SU-DHL-6 (cell line): ENCODE data around the gene MAST4.

Source experiments
- H2AFZ ChIP-seq: fragments of 200-600 bp; sonication (generic); 2 replicates; pipeline ENCODE4 v1.6.1; 2014; ENCODE audit warnings: low read depth, mild to moderate bottlenecking, moderate library complexity, mixed read lengths, antibody characterized with exemption, low read length; ENCODE audit not compliant: severe bottlenecking
- H3F3A ChIP-seq: fragments of 200-600 bp; shearing (Covaris generic); 2 replicates; pipeline ENCODE4 v1.6.0; 2016; ENCODE audit warnings: antibody characterized with exemption, mild to moderate bottlenecking; ENCODE audit not compliant: insufficient read depth
- H3K27ac ChIP-seq: fragments of 200-600 bp; sonication (generic); 2 replicates; pipeline ENCODE4 v1.5.1; 2016; ENCODE audit warnings: low read depth, mild to moderate bottlenecking, low read length, moderate library complexity, mixed read lengths
- H3K27me3 ChIP-seq: fragments of 200-600 bp; sonication (generic), shearing (Covaris generic); 2 replicates; pipeline ENCODE4 v1.6.0; 2014; ENCODE audit warnings: mild to moderate bottlenecking, low read length
- H3K36me3 ChIP-seq: fragments of 200-600 bp; sonication (generic); 2 replicates; pipeline ENCODE4 v1.6.1; 2014; ENCODE audit warnings: mild to moderate bottlenecking, low read length, mixed read lengths
- H3K4me2 ChIP-seq: fragments of 300-600, 200-600 bp; shearing (Covaris generic), sonication (generic); 2 replicates; pipeline ENCODE4 v1.6.0; 2014; ENCODE audit warnings: low read length, low read depth, mild to moderate bottlenecking; ENCODE audit not compliant: poor library complexity, severe bottlenecking
- H3K4me3 ChIP-seq: fragments of 200-600 bp; sonication (generic); 2 replicates; pipeline ENCODE4 v1.5.1; 2014; ENCODE audit warnings: antibody characterized with exemption, low read length, mild to moderate bottlenecking, mixed read lengths; ENCODE audit not compliant: insufficient read depth, poor library complexity, severe bottlenecking
- H3K79me2 ChIP-seq: fragments of 200-600 bp; sonication (generic); 2 replicates; pipeline ENCODE4 v1.6.1; 2014; ENCODE audit warnings: mild to moderate bottlenecking, low read length, moderate library complexity; ENCODE audit not compliant: insufficient read depth
- H3K9ac ChIP-seq: fragments of 200-600 bp; sonication (generic); 2 replicates; pipeline ENCODE4 v1.7.0; 2014; ENCODE audit warnings: mild to moderate bottlenecking, low read length
- H3K9me2 ChIP-seq: fragments of 200-600 bp; sonication (generic); replicated peaks from 2 replicates; pipeline ENCODE4 v1.6.1; 2014; ENCODE audit warnings: low read length; ENCODE audit not compliant: insufficient read depth
- H3K9me3 ChIP-seq: fragments of 200-600 bp; sonication (generic); 2 replicates; pipeline ENCODE4 v1.6.1; 2014; ENCODE audit warnings: low read length, mixed read lengths; ENCODE audit not compliant: insufficient read depth
- H4K20me1 ChIP-seq: fragments of 200-600 bp; sonication (generic); 2 replicates; pipeline ENCODE4 v1.6.1; 2014; ENCODE audit warnings: low read depth, mild to moderate bottlenecking, antibody characterized with exemption, low read length, moderate library complexity, mixed read lengths
- CTCF ChIP-seq: fragments of 200-600 bp; sonication (generic); IDR thresholded peaks from one replicate; pipeline ENCODE4 v1.5.1; 2017; ENCODE audit warnings: antibody characterized with exemption, mild to moderate bottlenecking, low read length, moderate library complexity; ENCODE audit not compliant: insufficient read depth, poor library complexity, severe bottlenecking
- EZH2phosphoT487 ChIP-seq: fragments of 200-600 bp; sonication (generic), shearing (Covaris generic); conservative IDR thresholded peaks from 2 replicates; pipeline ENCODE4 v1.6.1; 2018; ENCODE audit warnings: mild to moderate bottlenecking, antibody characterized with exemption, low read length, moderate library complexity, mixed read lengths

MAST4 gene

DNA sequence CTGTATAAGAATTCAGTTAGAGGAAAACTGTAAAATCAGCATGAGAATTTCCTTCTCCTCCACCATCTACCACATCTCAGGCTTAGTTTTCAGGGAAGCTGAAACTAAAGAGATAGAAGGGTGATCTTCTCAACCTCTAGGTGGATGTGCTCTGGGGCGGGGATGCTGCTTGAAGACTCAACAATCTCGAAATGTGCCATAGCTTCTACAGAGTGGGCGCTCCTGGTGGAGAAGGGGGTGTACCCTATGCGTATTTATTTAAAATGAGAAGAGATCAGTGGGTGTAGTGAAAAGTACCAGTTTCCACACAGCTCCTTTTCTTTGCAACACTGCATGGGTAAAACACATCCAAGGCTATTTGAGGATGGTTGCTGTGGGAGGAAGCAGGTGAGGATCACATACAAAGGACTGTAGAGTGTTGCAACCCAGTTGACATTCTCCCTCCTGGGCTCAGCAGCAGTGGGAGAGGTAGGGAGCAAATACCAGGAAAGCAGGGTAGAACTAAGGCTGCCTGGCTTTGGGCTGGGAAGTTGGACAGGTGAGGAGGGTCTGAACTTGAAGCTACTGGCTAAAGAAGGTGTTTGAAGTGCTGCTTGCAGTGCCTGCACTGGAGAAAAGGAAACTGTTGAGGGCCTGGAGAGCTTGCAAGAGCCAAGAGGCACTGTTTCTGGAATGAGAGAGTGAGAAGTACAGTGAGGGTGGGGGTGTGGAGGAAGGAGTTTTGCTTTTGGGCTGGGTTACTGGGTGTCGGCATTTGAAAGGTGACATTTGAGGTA, 73.1 kb downstream of the MAST4 start:
- Histone ChIP-seq H3K9me2 (no peaks in the 10 kb centered on the region), H2AFZ (no peak overlapping the region), H3K4me3 (no peak overlapping the region), H3K27ac (no peak overlapping the region), H3F3A (no peaks in the 10 kb centered on the region), H3K79me2 (no peaks in the 10 kb centered on the region), H3K9ac (no peak overlapping the region), H3K4me2 (no peak overlapping the region), H3K9me3 (no peaks in the 10 kb centered on the region), H4K20me1 (no peaks in the 10 kb centered on the region), H3K27me3 (no peaks in the 10 kb centered on the region), H3K36me3 (no peaks in the 10 kb centered on the region)
- TF ChIP-seq CTCF: no peak
- TF ChIP-seq EZH2phosphoT487: no peak

GRCh38 chr5:66669862-66670195, 73.6 kb downstream of the MAST4 start:
- Histone ChIP-seq H3K9ac (no peak overlapping the region), H3K27me3 (no peaks in the 10 kb centered on the region), H3K36me3 (no peaks in the 10 kb centered on the region), H3K79me2 (no peaks in the 10 kb centered on the region), H3K4me3 (no peak overlapping the region), H4K20me1 (no peaks in the 10 kb centered on the region), H3K9me2 (no peaks in the 10 kb centered on the region), H2AFZ (no peak overlapping the region), H3F3A (no peaks in the 10 kb centered on the region), H3K27ac (no peak overlapping the region), H3K9me3 (no peaks in the 10 kb centered on the region), H3K4me2 (no peak overlapping the region)
- TF ChIP-seq EZH2phosphoT487 (no peak), CTCF (no peak)

DNA sequence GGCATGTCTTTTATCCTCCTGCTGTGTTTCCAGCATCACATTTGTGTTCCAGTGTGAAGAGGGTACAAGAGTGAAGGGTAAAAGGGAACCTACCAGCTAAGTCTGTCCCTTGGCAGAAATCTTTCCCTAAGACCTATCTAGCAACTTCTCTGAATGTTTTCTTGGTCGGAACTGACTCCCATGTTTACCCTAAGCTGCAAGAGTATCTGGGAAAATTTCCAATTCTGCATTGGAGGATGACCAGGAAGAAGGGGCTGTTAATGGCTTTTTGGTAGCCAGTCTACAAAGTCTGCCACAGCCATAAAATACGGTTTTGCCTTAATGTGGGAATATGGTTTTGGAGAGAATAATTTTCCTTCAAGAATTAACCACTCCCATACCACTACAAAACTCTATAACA, 75.1 kb downstream of the MAST4 start:
- Histone ChIP-seq H3K27ac (no peak overlapping the region), H3K36me3 (no peaks in the 10 kb centered on the region), H4K20me1 (no peaks in the 10 kb centered on the region), H3K4me2 (no peak overlapping the region), H3K9me2 (no peaks in the 10 kb centered on the region), H3K27me3 (no peaks in the 10 kb centered on the region), H3K9ac (no peak overlapping the region), H3F3A (no peaks in the 10 kb centered on the region), H3K9me3 (no peaks in the 10 kb centered on the region), H3K4me3 (no peak overlapping the region), H2AFZ (no peak overlapping the region), H3K79me2 (no peaks in the 10 kb centered on the region)
- TF ChIP-seq EZH2phosphoT487 (no peak), CTCF (no peak)
